Measurements from ENCODE around the gene UBAP2. TPM values are rescaled to one million over a fixed set of nuclear protein-coding genes. Genes with fewer than 3 reads are reported as not detected.
A peak's percentile ranks its signal among the peaks of the same experiment; 100 is the strongest.

The UBAP2 gene
- total and polyA plus RNA-seq, 7 experiments from 2014 or later, result 13.0 to 48.4 (median 29.9) TPM

DNA sequence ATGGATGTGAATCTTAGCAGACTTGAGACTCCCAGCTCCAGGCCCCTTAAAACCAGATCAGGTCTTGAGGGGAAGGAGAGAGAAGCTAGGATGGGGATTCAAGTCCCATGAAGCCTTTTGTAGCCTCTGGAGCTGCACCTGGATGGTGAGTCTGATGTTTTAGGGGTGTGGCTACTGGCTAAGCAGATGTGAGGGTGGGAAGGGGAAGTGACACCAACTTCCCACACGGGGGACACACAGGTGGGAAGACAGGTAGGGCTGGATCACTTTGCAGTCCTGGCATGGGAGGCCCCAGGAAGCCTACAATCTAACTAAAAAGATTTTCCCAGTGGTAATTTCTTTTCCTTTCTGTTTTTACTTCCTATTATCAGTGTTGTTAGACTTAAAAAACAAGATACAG, 38.7 kb upstream of the UBAP2 start:
- peaks cover 0 to 15% (median 0%) of the 10 kb centered on the region in 7 donors for H3K4me1 Mint-ChIP-seq
- Histone ChIP-seq H3K4me1 (ENCODE audit: control insufficient read depth in 2 of 2, insufficient read depth in 2 of 2, low read length in 2 of 2) (no peaks in the 10 kb centered on the region), H3K4me3 (ENCODE audit: low read length) (no peak overlapping the region), H3K9me3 (ENCODE audit: control insufficient read depth in 2 of 3, low read length in 3 of 3) (no peaks in the 10 kb centered on the region), H3K27me3 (ENCODE audit: control insufficient read depth in 2 of 2, insufficient read depth in 2 of 2, low read length in 2 of 2) (no peaks in the 10 kb centered on the region), H3K36me3 (ENCODE audit: control insufficient read depth in 2 of 3, insufficient read depth in 3 of 3, low read length in 3 of 3) (peaks cover 4 to 63% (median 20%) of the 10 kb centered on the region in 3 experiments), H3K27ac (ENCODE audit: low read depth, low read length) (peak overlapping the region; percentile 24)
- H3K9me3 Mint-ChIP-seq, result no peaks in the 10 kb centered on the region
- POLR2A ChIA-PET, result no interaction called here
- H3K36me3 Mint-ChIP-seq, result peaks cover 0 to 44% (median 9%) of the 10 kb centered on the region in 5 donors
- H3K4me3 Mint-ChIP-seq, result no peak overlapping the region
- H3K27ac Mint-ChIP-seq, result peak overlapping the region in 6 of 9 donors; percentile 8 to 75 (median 47)
- DNase-seq, result no peak
- no peak for ATAC-seq
- intact Hi-C loops (cut with micrococcal nuclease), result no loop called here
- no peaks in the 10 kb centered on the region for H3K27me3 Mint-ChIP-seq
- CTCF ChIA-PET, result interaction anchor here (0.6 kb wide), 1 partner anchor 75 kb away, joined by 5 read pairs; no protein-coding TSS in a partner anchor

DNA sequence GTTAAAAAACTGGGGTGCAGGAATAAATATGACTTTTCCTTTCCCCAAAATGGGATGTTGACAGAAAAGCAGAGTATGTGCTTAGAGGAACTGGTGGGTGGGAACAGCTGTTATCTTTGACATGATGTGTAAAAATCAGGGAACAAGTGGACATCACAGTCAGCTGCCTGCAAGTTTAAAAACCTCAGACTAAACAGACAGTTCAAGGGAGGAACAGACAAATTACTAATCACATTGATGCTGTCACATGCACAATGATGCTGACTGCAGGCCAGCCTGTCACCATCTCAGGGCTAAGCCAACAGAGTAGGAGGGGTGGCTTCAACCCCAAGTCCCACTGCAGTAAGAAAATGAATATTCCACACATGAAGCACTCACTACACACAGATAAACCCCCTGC, 38.2 kb upstream of the UBAP2 start:
- ChIA-PET POLR2A (no interaction called here), CTCF (no interaction called here)
- Mint-ChIP-seq H3K27me3 (no peaks in the 10 kb centered on the region), H3K4me1 (peaks cover 0 to 12% (median 0%) of the 10 kb centered on the region in 7 donors), H3K36me3 (peaks cover 0 to 39% (median 6%) of the 10 kb centered on the region in 5 donors), H3K9me3 (no peaks in the 10 kb centered on the region), H3K27ac (peak overlapping the region in 6 of 9 donors; percentile 20 to 75 (median 47)), H3K4me3 (no peak overlapping the region)
- ATAC-seq (no peak), DNase-seq (no peak)
- Histone ChIP-seq H3K27ac (ENCODE audit: low read depth, low read length) (no peak overlapping the region), H3K27me3 (ENCODE audit: control insufficient read depth in 2 of 2, insufficient read depth in 2 of 2, low read length in 2 of 2) (no peaks in the 10 kb centered on the region), H3K36me3 (ENCODE audit: control insufficient read depth in 2 of 3, insufficient read depth in 3 of 3, low read length in 3 of 3) (peaks cover 4 to 58% (median 20%) of the 10 kb centered on the region in 3 experiments), H3K4me1 (ENCODE audit: control insufficient read depth in 2 of 2, insufficient read depth in 2 of 2, low read length in 2 of 2) (no peaks in the 10 kb centered on the region), H3K9me3 (ENCODE audit: control insufficient read depth in 2 of 3, low read length in 3 of 3) (no peaks in the 10 kb centered on the region), H3K4me3 (ENCODE audit: low read length) (no peak overlapping the region)
- intact Hi-C loops (cut with micrococcal nuclease), result no loop called here

DNA sequence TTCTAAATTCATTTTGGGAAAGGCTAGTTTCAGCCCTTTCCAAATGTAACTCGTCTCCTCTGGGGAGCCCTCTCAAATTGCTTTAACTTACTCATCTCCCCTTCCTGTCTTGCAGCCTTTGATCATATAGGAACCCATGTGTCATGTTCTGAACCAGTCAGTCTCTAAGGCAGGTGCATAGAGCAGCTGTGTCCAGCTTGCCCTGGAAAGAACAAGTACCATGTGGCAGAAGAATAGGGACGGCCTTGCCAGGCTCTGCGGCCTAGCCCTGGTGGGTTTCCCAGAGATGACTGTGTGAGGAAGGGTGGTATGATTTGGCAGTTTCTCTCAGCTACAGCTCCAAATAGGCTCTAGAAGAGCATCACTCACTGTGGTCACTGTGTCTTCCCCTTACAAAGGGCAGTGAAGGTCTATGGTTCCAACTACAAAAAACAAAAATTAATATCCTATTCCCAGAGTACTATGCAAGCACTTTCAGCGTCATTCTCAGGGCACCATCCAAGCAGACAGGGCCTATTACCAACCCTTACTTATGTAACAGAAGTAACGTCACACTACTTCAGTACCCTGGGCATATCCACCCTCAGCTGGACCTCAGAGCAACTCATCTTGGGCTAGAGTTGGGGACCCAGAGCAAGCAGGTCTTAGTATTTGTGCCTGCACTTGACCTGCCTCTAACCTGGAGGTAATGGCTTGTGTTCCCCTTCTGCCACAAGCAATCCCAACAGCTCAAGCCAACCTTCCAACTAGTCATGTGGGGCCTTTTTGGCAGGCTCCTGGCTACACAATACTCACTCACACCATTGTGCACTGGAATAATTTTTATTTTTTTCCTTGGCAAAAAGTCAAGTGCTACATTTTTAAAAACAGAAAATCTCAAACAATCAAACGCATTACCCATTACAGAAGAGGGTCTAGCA, 37.2 kb upstream of the UBAP2 start:
- peaks cover 4 to 48% (median 17%) of the 10 kb centered on the region in 3 experiments for H3K36me3 ChIP-seq (ENCODE audit: control insufficient read depth in 2 of 3, insufficient read depth in 3 of 3, low read length in 3 of 3)
- H3K27me3 ChIP-seq (ENCODE audit: control insufficient read depth in 2 of 2, insufficient read depth in 2 of 2, low read length in 2 of 2), result no peaks in the 10 kb centered on the region
- peaks cover 0 to 36% (median 5%) of the 10 kb centered on the region in 5 donors for H3K36me3 Mint-ChIP-seq
- ChIA-PET POLR2A (no interaction called here), CTCF (interaction anchor here (1.1 kb wide), 1 partner anchor 23 kb away, joined by 3 read pairs; no protein-coding TSS in a partner anchor)
- no peaks in the 10 kb centered on the region for H3K9me3 ChIP-seq (ENCODE audit: control insufficient read depth in 2 of 3, low read length in 3 of 3)
- H3K4me1 ChIP-seq (ENCODE audit: control insufficient read depth in 2 of 2, insufficient read depth in 2 of 2, low read length in 2 of 2), result no peaks in the 10 kb centered on the region
- no peaks in the 10 kb centered on the region for H3K27me3 Mint-ChIP-seq
- H3K27ac ChIP-seq (ENCODE audit: low read depth, low read length), result no peak overlapping the region
- no peak for ATAC-seq
- H3K9me3 Mint-ChIP-seq, result no peaks in the 10 kb centered on the region
- intact Hi-C loops (cut with micrococcal nuclease), result no loop called here
- H3K27ac Mint-ChIP-seq, result peak overlapping the region in 7 of 9 donors; percentile 3 to 75 (median 34)
- no peak overlapping the region for H3K4me3 ChIP-seq (ENCODE audit: low read length)
- DNase-seq, result no peak
- H3K4me3 Mint-ChIP-seq, result no peak overlapping the region
- H3K4me1 Mint-ChIP-seq, result peaks cover 0 to 8% (median 0%) of the 10 kb centered on the region in 7 donors

DNA sequence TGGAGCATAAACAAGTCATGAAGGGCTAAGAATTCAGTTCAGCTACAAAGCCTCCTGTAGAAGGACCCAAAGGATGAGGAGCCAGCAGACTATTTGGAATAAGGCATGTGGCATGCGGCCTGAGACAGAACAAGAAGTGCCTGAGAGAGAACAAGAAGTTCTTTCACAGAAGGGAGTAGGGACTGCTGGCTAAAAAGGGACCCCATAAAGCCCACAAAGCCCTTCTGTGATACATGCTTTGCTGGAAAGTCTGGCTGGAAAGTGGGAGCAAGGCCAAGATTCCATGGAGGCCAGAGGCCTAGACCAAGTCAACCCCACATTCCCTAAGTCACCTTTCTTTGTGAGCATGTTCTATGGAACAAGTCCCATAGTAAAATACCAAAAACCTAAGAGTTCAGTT, 35.9 kb upstream of the UBAP2 start:
- peaks cover 0 to 34% (median 5%) of the 10 kb centered on the region in 5 donors for H3K36me3 Mint-ChIP-seq
- no peak overlapping the region for H3K27ac ChIP-seq (ENCODE audit: low read depth, low read length)
- no peaks in the 10 kb centered on the region for H3K9me3 ChIP-seq (ENCODE audit: control insufficient read depth in 2 of 3, low read length in 3 of 3)
- peaks cover 4 to 37% (median 15%) of the 10 kb centered on the region in 3 experiments for H3K36me3 ChIP-seq (ENCODE audit: control insufficient read depth in 2 of 3, insufficient read depth in 3 of 3, low read length in 3 of 3)
- H3K27ac Mint-ChIP-seq, result peak overlapping the region in 4 of 9 donors; percentile 9 to 48 (median 26)
- intact Hi-C loops (cut with micrococcal nuclease), result no loop called here
- H3K4me3 ChIP-seq (ENCODE audit: low read length), result no peak overlapping the region
- H3K27me3 ChIP-seq (ENCODE audit: control insufficient read depth in 2 of 2, insufficient read depth in 2 of 2, low read length in 2 of 2), result no peaks in the 10 kb centered on the region
- H3K4me1 ChIP-seq (ENCODE audit: control insufficient read depth in 2 of 2, insufficient read depth in 2 of 2, low read length in 2 of 2), result no peaks in the 10 kb centered on the region
- ATAC-seq, result no peak
- no peaks in the 10 kb centered on the region for H3K9me3 Mint-ChIP-seq
- H3K4me3 Mint-ChIP-seq, result no peak overlapping the region
- ChIA-PET CTCF (interaction anchor here (0.6 to 1.1 kb wide), 3 partner anchors 14 to 151 kb away, joined by 3 to 4 read pairs (median 3); no protein-coding TSS in a partner anchor), POLR2A (no interaction called here)
- no peak for DNase-seq
- H3K4me1 Mint-ChIP-seq, result peaks cover 0 to 8% (median 0%) of the 10 kb centered on the region in 7 donors
- H3K27me3 Mint-ChIP-seq, result no peaks in the 10 kb centered on the region

DNA sequence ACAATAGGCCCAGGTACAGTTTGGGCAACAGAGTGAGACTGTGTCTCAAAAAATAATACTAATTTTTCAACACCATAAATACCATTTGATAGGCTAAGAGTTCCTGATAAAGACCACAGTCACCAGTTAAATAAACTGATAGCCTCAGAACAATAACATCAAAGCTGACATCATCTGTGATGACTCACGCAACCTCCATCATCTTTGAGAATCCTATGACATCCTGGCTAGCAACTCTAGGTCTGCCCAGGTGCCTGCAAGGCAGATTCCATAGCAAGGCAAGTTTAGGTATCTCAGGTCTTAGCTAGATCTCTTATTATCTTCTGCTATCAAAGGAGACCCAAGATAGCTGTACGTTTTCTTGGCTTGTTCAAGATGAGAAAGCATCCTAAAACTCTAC, 30.5 kb upstream of the UBAP2 start:
- no peak for DNase-seq
- intact Hi-C loops (cut with micrococcal nuclease), result no loop called here
- POLR2A ChIA-PET, result no interaction called here
- H3K4me3 ChIP-seq (ENCODE audit: low read length), result no peak overlapping the region
- Mint-ChIP-seq H3K9me3 (no peaks in the 10 kb centered on the region), H3K4me1 (peaks cover 0 to 3% (median 0%) of the 10 kb centered on the region in 7 donors), H3K27me3 (no peaks in the 10 kb centered on the region), H3K36me3 (no peaks in the 10 kb centered on the region), H3K27ac (no peak overlapping the region), H3K4me3 (no peak overlapping the region)
- ATAC-seq, result no peak
- H3K36me3 ChIP-seq (ENCODE audit: control insufficient read depth in 2 of 3, insufficient read depth in 3 of 3, low read length in 3 of 3), result no peaks in the 10 kb centered on the region
- CTCF ChIA-PET, result no interaction called here
- no peaks in the 10 kb centered on the region for H3K9me3 ChIP-seq (ENCODE audit: control insufficient read depth in 2 of 3, low read length in 3 of 3)
- H3K27me3 ChIP-seq (ENCODE audit: control insufficient read depth in 2 of 2, insufficient read depth in 2 of 2, low read length in 2 of 2), result no peaks in the 10 kb centered on the region
- H3K4me1 ChIP-seq (ENCODE audit: control insufficient read depth in 2 of 2, insufficient read depth in 2 of 2, low read length in 2 of 2), result no peaks in the 10 kb centered on the region
- no peak overlapping the region for H3K27ac ChIP-seq (ENCODE audit: low read depth, low read length)

DNA sequence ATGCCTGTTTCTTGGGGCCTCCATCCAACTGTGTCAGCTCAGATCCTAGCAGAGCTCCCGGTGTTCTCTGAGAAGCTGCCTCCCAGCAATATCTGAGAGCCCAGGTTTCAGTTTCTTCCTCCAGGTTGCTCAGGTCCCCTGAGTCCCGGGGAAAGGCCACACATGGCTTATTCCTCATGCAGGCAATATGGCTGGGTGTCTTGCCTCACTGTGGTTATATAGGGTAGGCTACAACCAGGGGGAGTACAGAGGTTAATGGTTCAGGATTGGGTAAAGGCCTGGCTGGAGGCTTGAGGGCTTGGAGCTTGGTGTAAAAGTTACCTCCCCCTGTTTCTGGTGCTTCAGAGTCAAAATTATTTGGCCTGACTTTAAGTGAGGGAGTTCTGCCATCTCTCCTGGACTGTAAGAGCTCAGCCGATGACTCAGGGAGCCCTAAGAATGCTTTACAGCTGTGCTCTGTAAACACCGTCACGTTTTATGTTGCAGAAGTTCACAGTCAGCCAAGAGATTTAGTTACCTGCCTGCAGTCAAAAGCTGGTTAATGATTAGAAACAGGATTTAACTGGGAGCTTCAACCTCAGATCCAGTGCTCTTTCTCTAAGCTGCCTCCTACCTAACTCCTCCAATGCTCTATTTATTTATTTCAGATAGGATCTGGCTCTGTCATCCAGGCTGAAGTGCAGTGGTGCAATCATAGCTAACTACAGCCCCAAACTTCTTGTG, 24.3 kb upstream of the UBAP2 start:
- ATAC-seq (no peak), DNase-seq (no peak)
- intact Hi-C loops (cut with micrococcal nuclease), result loop anchor here (2.0 to 5.0 kb wide), 2 partner anchors 20 to 146 kb away; no protein-coding TSS in a partner anchor
- Mint-ChIP-seq H3K4me3 (no peak overlapping the region), H3K27me3 (no peaks in the 10 kb centered on the region), H3K9me3 (no peaks in the 10 kb centered on the region), H3K27ac (peak overlapping the region in 3 of 9 donors; percentile 28 to 62 (median 45)), H3K36me3 (no peaks in the 10 kb centered on the region), H3K4me1 (peaks cover 0 to 12% (median 0%) of the 10 kb centered on the region in 7 donors)
- CTCF ChIA-PET, result interaction anchor here (0.6 to 0.7 kb wide), 6 partner anchors 15 to 350 kb away, joined by 3 to 5 read pairs (median 4); no protein-coding TSS in a partner anchor
- Histone ChIP-seq H3K4me1 (ENCODE audit: control insufficient read depth in 2 of 2, insufficient read depth in 2 of 2, low read length in 2 of 2) (no peaks in the 10 kb centered on the region), H3K27me3 (ENCODE audit: control insufficient read depth in 2 of 2, insufficient read depth in 2 of 2, low read length in 2 of 2) (no peaks in the 10 kb centered on the region), H3K27ac (ENCODE audit: low read depth, low read length) (no peak overlapping the region), H3K9me3 (ENCODE audit: control insufficient read depth in 2 of 3, low read length in 3 of 3) (no peaks in the 10 kb centered on the region), H3K4me3 (ENCODE audit: low read length) (no peak overlapping the region), H3K36me3 (ENCODE audit: control insufficient read depth in 2 of 3, insufficient read depth in 3 of 3, low read length in 3 of 3) (no peaks in the 10 kb centered on the region)
- POLR2A ChIA-PET, result interaction anchor here (0.6 kb wide), 1 partner anchor 118 kb away, joined by 3 read pairs; no protein-coding TSS in a partner anchor

Measured in naive thymus-derived CD4-positive, alpha-beta T cell (primary cell).